Measurements from ENCODE around the gene ARHGAP12. TPM values are rescaled to one million over a fixed set of nuclear protein-coding genes. Genes with fewer than 3 reads are reported as not detected.

The ARHGAP12 gene
- total RNA-seq, 1 experiment from 2014 or later: 39.5 TPM

DNA sequence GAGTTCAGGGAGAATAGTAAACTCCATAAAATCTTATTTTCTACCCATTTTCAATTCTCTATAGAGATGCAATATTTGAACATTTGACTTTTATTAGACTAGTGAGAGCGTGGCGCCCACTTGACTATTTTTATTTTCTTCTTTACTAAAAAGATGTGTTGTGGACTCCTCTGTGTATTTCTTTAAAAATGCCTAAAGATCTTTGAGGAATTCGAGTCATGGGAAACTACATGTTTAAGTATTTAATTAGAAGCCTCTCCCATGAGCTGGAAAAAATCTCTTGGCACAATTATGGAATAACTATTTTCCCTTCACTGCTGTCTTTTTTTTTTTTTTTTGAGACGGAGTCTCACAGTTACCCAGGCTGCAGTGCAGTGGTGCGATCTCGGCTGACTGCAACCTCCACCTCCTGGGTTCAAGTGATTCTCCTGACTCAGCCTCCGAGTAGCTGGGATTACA, 124.2 kb downstream of the ARHGAP12 start:
- Mint-ChIP-seq H3K27ac (no peak overlapping the region), H3K9me3 (no peaks in the 10 kb centered on the region), H3K4me3 (no peak overlapping the region), H3K36me3 (peaks cover 27% of the 10 kb centered on the region), H3K4me1 (peaks cover 6% of the 10 kb centered on the region), H3K27me3 (ENCODE audit: low read depth) (no peaks in the 10 kb centered on the region)
- DNase-seq (ENCODE audit: low spot score): no peak
- ATAC-seq: no peak
- ChIA-PET CTCF (interaction anchor here (1.2 kb wide), 1 partner anchor 313 kb away, joined by 3 read pairs; no protein-coding TSS in a partner anchor), POLR2A (no interaction called here)
- no peak for TF ChIP-seq SP1 (CRISPR knock-in tag; conservative IDR thresholded peaks at IDR 0.05)
- TF ChIP-seq, protein P1, sequence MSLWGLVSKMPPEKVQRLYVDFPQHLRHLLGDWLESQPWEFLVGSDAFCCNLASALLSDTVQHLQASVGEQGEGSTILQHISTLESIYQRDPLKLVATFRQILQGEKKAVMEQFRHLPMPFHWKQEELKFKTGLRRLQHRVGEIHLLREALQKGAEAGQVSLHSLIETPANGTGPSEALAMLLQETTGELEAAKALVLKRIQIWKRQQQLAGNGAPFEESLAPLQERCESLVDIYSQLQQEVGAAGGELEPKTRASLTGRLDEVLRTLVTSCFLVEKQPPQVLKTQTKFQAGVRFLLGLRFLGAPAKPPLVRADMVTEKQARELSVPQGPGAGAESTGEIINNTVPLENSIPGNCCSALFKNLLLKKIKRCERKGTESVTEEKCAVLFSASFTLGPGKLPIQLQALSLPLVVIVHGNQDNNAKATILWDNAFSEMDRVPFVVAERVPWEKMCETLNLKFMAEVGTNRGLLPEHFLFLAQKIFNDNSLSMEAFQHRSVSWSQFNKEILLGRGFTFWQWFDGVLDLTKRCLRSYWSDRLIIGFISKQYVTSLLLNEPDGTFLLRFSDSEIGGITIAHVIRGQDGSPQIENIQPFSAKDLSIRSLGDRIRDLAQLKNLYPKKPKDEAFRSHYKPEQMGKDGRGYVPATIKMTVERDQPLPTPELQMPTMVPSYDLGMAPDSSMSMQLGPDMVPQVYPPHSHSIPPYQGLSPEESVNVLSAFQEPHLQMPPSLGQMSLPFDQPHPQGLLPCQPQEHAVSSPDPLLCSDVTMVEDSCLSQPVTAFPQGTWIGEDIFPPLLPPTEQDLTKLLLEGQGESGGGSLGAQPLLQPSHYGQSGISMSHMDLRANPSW (CRISPR knock-in tag; conservative IDR thresholded peaks at IDR 0.05; ENCODE audit: low read depth): no peak
- TF ChIP-seq, protein P2, sequence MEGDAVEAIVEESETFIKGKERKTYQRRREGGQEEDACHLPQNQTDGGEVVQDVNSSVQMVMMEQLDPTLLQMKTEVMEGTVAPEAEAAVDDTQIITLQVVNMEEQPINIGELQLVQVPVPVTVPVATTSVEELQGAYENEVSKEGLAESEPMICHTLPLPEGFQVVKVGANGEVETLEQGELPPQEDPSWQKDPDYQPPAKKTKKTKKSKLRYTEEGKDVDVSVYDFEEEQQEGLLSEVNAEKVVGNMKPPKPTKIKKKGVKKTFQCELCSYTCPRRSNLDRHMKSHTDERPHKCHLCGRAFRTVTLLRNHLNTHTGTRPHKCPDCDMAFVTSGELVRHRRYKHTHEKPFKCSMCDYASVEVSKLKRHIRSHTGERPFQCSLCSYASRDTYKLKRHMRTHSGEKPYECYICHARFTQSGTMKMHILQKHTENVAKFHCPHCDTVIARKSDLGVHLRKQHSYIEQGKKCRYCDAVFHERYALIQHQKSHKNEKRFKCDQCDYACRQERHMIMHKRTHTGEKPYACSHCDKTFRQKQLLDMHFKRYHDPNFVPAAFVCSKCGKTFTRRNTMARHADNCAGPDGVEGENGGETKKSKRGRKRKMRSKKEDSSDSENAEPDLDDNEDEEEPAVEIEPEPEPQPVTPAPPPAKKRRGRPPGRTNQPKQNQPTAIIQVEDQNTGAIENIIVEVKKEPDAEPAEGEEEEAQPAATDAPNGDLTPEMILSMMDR (IDR thresholded peaks at IDR 0.05): no peak
- TF ChIP-seq FOXK1 (CRISPR knock-in tag; IDR thresholded peaks at IDR 0.05): no peak
- TF ChIP-seq, protein P3, sequence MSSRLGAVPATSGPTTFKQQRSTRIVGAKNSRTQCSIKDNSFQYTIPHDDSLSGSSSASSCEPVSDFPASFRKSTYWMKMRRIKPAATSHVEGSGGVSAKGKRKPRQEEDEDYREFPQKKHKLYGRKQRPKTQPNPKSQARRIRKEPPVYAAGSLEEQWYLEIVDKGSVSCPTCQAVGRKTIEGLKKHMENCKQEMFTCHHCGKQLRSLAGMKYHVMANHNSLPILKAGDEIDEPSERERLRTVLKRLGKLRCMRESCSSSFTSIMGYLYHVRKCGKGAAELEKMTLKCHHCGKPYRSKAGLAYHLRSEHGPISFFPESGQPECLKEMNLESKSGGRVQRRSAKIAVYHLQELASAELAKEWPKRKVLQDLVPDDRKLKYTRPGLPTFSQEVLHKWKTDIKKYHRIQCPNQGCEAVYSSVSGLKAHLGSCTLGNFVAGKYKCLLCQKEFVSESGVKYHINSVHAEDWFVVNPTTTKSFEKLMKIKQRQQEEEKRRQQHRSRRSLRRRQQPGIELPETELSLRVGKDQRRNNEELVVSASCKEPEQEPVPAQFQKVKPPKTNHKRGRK (CRISPR knock-in tag; IDR thresholded peaks at IDR 0.05; ENCODE audit: borderline replicate concordance): no peak
- TF ChIP-seq KAT7 (CRISPR knock-in tag; IDR thresholded peaks at IDR 0.05; ENCODE audit: borderline replicate concordance): no peak
- no peak for TF ChIP-seq FOXP1 (CRISPR knock-in tag; IDR thresholded peaks at IDR 0.05; ENCODE audit: borderline replicate concordance)

DNA sequence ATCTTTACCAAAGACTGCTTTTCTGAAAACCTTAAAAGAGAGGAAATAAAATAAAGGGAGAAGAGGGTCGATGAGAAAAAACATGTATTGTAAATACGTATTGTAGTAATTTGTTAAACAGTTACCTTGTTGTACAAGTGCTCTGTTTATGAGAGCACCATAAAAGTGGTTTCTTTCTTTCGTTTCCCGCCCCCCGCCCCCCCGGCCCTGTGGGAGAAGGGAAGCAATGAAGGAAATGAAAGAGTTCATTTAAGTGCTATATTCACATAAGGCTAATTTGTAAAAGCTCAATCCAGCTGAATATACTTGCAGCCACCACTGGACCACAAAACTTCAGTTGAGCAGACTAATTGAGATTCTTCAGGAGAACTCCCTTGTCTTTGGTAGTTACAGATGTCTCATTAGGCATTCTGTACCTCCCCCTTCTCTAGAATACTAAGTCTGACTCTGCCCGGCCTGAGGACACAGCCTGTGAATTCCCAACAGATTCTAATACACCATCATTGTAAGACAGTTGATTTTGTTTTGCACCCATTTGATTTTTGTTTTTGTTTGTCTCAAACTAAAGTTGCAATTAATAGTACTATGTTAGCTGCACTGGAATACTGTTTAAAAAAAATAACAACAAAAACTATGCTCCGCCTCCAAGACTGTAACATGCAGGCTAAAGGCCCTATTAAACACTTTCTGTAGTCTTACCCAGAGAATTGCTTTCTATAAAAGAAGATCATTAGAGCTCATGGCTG, 124.9 kb downstream of the ARHGAP12 start:
- Mint-ChIP-seq H3K4me1 (peaks cover 6% of the 10 kb centered on the region), H3K27me3 (ENCODE audit: low read depth) (no peaks in the 10 kb centered on the region), H3K4me3 (no peak overlapping the region), H3K9me3 (no peaks in the 10 kb centered on the region), H3K27ac (no peak overlapping the region; the same call in 1 of the 2 replicates), H3K36me3 (peaks cover 25% of the 10 kb centered on the region)
- ChIA-PET CTCF (no interaction called here), POLR2A (interaction anchor here (0.7 kb wide), 1 partner anchor 111 kb away, joined by 3 read pairs; no protein-coding TSS in a partner anchor)
- no peak for DNase-seq (ENCODE audit: low spot score)
- TF ChIP-seq ZBTB21 (CRISPR knock-in tag; IDR thresholded peaks at IDR 0.05; ENCODE audit: borderline replicate concordance): no peak
- TF ChIP-seq, protein P4, sequence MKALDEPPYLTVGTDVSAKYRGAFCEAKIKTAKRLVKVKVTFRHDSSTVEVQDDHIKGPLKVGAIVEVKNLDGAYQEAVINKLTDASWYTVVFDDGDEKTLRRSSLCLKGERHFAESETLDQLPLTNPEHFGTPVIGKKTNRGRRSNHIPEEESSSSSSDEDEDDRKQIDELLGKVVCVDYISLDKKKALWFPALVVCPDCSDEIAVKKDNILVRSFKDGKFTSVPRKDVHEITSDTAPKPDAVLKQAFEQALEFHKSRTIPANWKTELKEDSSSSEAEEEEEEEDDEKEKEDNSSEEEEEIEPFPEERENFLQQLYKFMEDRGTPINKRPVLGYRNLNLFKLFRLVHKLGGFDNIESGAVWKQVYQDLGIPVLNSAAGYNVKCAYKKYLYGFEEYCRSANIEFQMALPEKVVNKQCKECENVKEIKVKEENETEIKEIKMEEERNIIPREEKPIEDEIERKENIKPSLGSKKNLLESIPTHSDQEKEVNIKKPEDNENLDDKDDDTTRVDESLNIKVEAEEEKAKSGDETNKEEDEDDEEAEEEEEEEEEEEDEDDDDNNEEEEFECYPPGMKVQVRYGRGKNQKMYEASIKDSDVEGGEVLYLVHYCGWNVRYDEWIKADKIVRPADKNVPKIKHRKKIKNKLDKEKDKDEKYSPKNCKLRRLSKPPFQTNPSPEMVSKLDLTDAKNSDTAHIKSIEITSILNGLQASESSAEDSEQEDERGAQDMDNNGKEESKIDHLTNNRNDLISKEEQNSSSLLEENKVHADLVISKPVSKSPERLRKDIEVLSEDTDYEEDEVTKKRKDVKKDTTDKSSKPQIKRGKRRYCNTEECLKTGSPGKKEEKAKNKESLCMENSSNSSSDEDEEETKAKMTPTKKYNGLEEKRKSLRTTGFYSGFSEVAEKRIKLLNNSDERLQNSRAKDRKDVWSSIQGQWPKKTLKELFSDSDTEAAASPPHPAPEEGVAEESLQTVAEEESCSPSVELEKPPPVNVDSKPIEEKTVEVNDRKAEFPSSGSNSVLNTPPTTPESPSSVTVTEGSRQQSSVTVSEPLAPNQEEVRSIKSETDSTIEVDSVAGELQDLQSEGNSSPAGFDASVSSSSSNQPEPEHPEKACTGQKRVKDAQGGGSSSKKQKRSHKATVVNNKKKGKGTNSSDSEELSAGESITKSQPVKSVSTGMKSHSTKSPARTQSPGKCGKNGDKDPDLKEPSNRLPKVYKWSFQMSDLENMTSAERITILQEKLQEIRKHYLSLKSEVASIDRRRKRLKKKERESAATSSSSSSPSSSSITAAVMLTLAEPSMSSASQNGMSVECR (CRISPR knock-in tag; IDR thresholded peaks at IDR 0.05; ENCODE audit: borderline replicate concordance): no peak
- no peak for TF ChIP-seq JUN (CRISPR knock-in tag; IDR thresholded peaks at IDR 0.05)
- ATAC-seq: peak; percentile 50; the same call in 1 of the 2 replicates
